Esophagus squamous epithelium (tissue), 5 donors: ENCODE results near the gene IPO7. TPM values are rescaled to one million over a fixed set of nuclear protein-coding genes. Genes with fewer than 3 reads are reported as not detected.
A peak's percentile ranks its signal among the peaks of the same experiment; 100 is the strongest.
"Not testable (repeated sequence)": the region's sequence is repeated elsewhere in the genome, so short reads cannot be mapped to it uniquely, and the experiment has no call there.

Experiments
- DNase-seq: peaks from one replicate; lab custom pipeline; 2025; lab: John Stamatoyannopoulos, UW
- H3K27ac ChIP-seq, 4 donors: fragments of 200-600 bp; sonication (generic); one replicate each; pipeline ENCODE4 v1.5.1; 2016 to 2019; ENCODE audit warnings: mild to moderate bottlenecking in 1 of 4
- H3K27me3 ChIP-seq, 4 donors: fragments of 200-600 bp; sonication (generic); 1 replicate in 3 of 4; 2 replicates in 1 of 4; pipeline versions ENCODE4 v1.5.1 to v1.6.0; 2017 to 2021; ENCODE audit warnings: antibody characterized with exemption in 1 of 4
- H3K36me3 ChIP-seq, 3 donors: fragments of 200-600 bp; sonication (generic); one replicate each; pipeline ENCODE4 v1.5.1; 2016 to 2019
- H3K4me1 ChIP-seq, 3 donors: fragments of 200-600 bp; sonication (generic); one replicate each; pipeline ENCODE4 v1.5.1; 2017 to 2019
- H3K4me3 ChIP-seq, 4 donors: fragments of 200-600 bp; sonication (generic); 1 replicate in 3 of 4; 2 replicates in 1 of 4; pipeline ENCODE4 v1.5.1; 2016 to 2019; ENCODE audit warnings: mild to moderate bottlenecking in 2 of 4, moderate library complexity in 1 of 4
- H3K9me3 ChIP-seq, 3 donors: fragments of 200-600 bp; sonication (generic); one replicate each; pipeline ENCODE4 v1.5.1; 2016 to 2019
- CTCF ChIP-seq, 6 experiments: fragments of 450-650 bp in 4 of 6; fragments of 200-600 bp in 2 of 6; sonication (generic) in 2 of 6; IDR thresholded peaks; one replicate each; pipeline ENCODE4 v1.5.1; 2016 to 2019; ENCODE audit warnings: antibody characterized with exemption in 6 of 6, mild to moderate bottlenecking in 4 of 6, moderate library complexity in 4 of 6
- POLR2A ChIP-seq, 4 donors: fragments of 450-650 bp; IDR thresholded peaks; one replicate each; pipeline ENCODE4 v1.6.1; 2017; ENCODE audit warnings: antibody characterized with exemption in 4 of 4, mild to moderate bottlenecking in 4 of 4, moderate library complexity in 3 of 4
- WGBS, 2 donors: methylation state at CpG; one replicate each; pipeline ENCODE4 v1.1.5; 2018; 5-methylcytosine and 5-hydroxymethylcytosine counted together
- intact Hi-C: fragments of 100-400 bp; cut with DNase I; formaldehyde crosslinking; loops from one replicate; pipeline ENCODE4 v1.15.0; 2022
- total RNA-seq, 4 donors: library from RNA; depleted of rRNA; stranded (reverse); fragments of >200 nt; gene quantifications; one replicate each; pipeline ENCODE4 v1.1.0, GENCODE V29; 2016
- donor health status: DM: yes; HTN: yes; CAD: no.

The IPO7 gene
- 100 to 1,000 TPM in 2 of 4 donors, 10 to 100 TPM in 2; 34.8 to 118 (median 86.8) TPM for total RNA-seq

- no peaks in the 10 kb centered on the region for H3K27me3 ChIP-seq
- WGBS, 2 donors, result 0% methylated on average over 8 of the region's 70 CpGs; no CpG with 5 or more reads in 1 of the 2 donors
- peaks cover 0 to 16% (median 0%) of the 10 kb centered on the region in 3 donors for H3K36me3 ChIP-seq
- intact Hi-C loops, result no loop called here
- H3K4me1 ChIP-seq, result peaks cover 8 to 51% (median 18%) of the 10 kb centered on the region in 3 donors
- TF ChIP-seq CTCF (IDR thresholded peaks at IDR 0.05) (peak in 4 of 6 experiments; percentile 18 to 23 (median 20)), POLR2A (IDR thresholded peaks at IDR 0.05) (peak in 3 of 4 donors; percentile 9 to 89 (median 85))
- H3K4me3 ChIP-seq, result peak within 1 kb of the TSS; percentile 78 to 91 (median 83)
- DNase-seq, result peak; percentile 39
- peak within 1 kb of the TSS; percentile 92 to 96 (median 96) for H3K27ac ChIP-seq
- no peaks in the 10 kb centered on the region for H3K9me3 ChIP-seq
Observed at GRCh38 chr11:9384535-9385326, at the start of gene IPO7. Gene IPO7, plus strand, starts transcription at chr11:9384652. Its CDS starts 112 bp downstream, at chr11:9384764.

GRCh38 chr11:9341638-9342178 lies 42.7 kb upstream of the IPO7 start:
- H3K9me3 ChIP-seq, result no peaks in the 10 kb centered on the region
- no peaks in the 10 kb centered on the region for H3K27me3 ChIP-seq
- no peaks in the 10 kb centered on the region for H3K4me1 ChIP-seq
- H3K36me3 ChIP-seq, result no peaks in the 10 kb centered on the region
- DNase-seq, result no peak
- TF ChIP-seq CTCF (IDR thresholded peaks at IDR 0.05) (no peak), POLR2A (IDR thresholded peaks at IDR 0.05) (no peak)
- no peak overlapping the region for H3K4me3 ChIP-seq
- no peak overlapping the region for H3K27ac ChIP-seq
- intact Hi-C loops, result no loop called here
- 38 to 50% methylated on average over 5 of the region's 5 CpGs for whole genome bisulfite sequencing, 2 donors

- H3K4me3 ChIP-seq, result no peak overlapping the region
- H3K27ac ChIP-seq, result no peak overlapping the region
- DNase-seq, result no peak
- H3K4me1 ChIP-seq, result no peaks in the 10 kb centered on the region
- WGBS, 2 donors, result 71 to 85% methylated on average over 3 of the region's 3 CpGs
- no peaks in the 10 kb centered on the region for H3K27me3 ChIP-seq
- no peaks in the 10 kb centered on the region for H3K36me3 ChIP-seq
- no peaks in the 10 kb centered on the region for H3K9me3 ChIP-seq
- intact Hi-C loops, result no loop called here
- TF ChIP-seq POLR2A (IDR thresholded peaks at IDR 0.05), result no peak
- TF ChIP-seq CTCF (IDR thresholded peaks at IDR 0.05), result no peak
Observed at GRCh38 chr11:9344061-9344680, 40.3 kb upstream of the IPO7 start.

- no peak for DNase-seq
- TF ChIP-seq CTCF (IDR thresholded peaks at IDR 0.05) (no peak), POLR2A (IDR thresholded peaks at IDR 0.05) (no peak)
- intact Hi-C loops, result no loop called here
Observed at GRCh38 chr11:9347100-9347499, 37.4 kb upstream of the IPO7 start.

GRCh38 chr11:9347779-9348178 lies 36.7 kb upstream of the IPO7 start:
- DNase-seq, intact Hi-C loops, H3K27ac ChIP-seq, H3K9me3 ChIP-seq, H3K27me3 ChIP-seq, H3K4me3 ChIP-seq, H3K36me3 ChIP-seq, H3K4me1 ChIP-seq: not testable (repeated sequence)
- WGBS, 2 donors, result 74 to 85% methylated on average over 4 of the region's 4 CpGs

More at GRCh38 chr11:9347100-9347499, 37.4 kb upstream of the IPO7 start:
- Histone ChIP-seq H3K4me1 (no peaks in the 10 kb centered on the region), H3K4me3 (no peak overlapping the region), H3K27ac (no peak overlapping the region), H3K36me3 (no peaks in the 10 kb centered on the region), H3K9me3 (no peaks in the 10 kb centered on the region), H3K27me3 (no peaks in the 10 kb centered on the region)
- 70 to 86% methylated on average over 2 of the region's 2 CpGs for WGBS, 2 donors
